ENCODE results near the gene GALM.
"Not testable (repeated sequence)": the region's sequence is repeated elsewhere in the genome, so short reads cannot be mapped to it uniquely, and the experiment has no call there.

The GALM gene

GRCh38 chr2:38706846-38707345 lies 41.0 kb downstream of the GALM start:
- Histone ChIP-seq H3K9ac (ENCODE audit: low read depth, low read length) (no peak overlapping the region), H3K4me1 (ENCODE audit: insufficient read depth, low read length) (0 out of 2 replicates have a peak, but pooled peaks cover 3% of the 10 kb centered on the region), H3K36me3 (ENCODE audit: insufficient read depth, low read depth, low read length) (peaks cover 3% of the 10 kb centered on the region; the same call in 1 of the 2 replicates), H3K9me3 (ENCODE audit: insufficient read depth, low read depth, low read length) (no peaks in the 10 kb centered on the region), H3K4me3 (ENCODE audit: low read length) (no peak overlapping the region), H3K27ac (ENCODE audit: low read length) (no peak overlapping the region), H3K27me3 (ENCODE audit: insufficient read depth, low read length) (no peaks in the 10 kb centered on the region)

- not testable (repeated sequence) for H3K36me3 ChIP-seq (ENCODE audit: insufficient read depth, low read depth, low read length); H3K4me1 ChIP-seq (ENCODE audit: insufficient read depth, low read length); H3K27ac ChIP-seq (ENCODE audit: low read length)
Observed at GRCh38 chr2:38708491-38708890, 42.6 kb downstream of the GALM start.

GRCh38 chr2:38708900-38709566 lies 43.1 kb downstream of the GALM start:
- no peak overlapping the region for H3K9ac ChIP-seq (ENCODE audit: low read depth, low read length)
- peak overlapping the region; percentile 28 for H3K27ac ChIP-seq (ENCODE audit: low read length)
- H3K4me3 ChIP-seq (ENCODE audit: low read length): no peak overlapping the region
- H3K36me3 ChIP-seq (ENCODE audit: insufficient read depth, low read depth, low read length): peaks cover 3% of the 10 kb centered on the region; the same call in 1 of the 2 replicates
- H3K9me3 ChIP-seq (ENCODE audit: insufficient read depth, low read depth, low read length): no peaks in the 10 kb centered on the region
- 0 out of 2 replicates have a peak, but pooled peaks cover 3% of the 10 kb centered on the region for H3K4me1 ChIP-seq (ENCODE audit: insufficient read depth, low read length)
- H3K27me3 ChIP-seq (ENCODE audit: insufficient read depth, low read length): no peaks in the 10 kb centered on the region

More at GRCh38 chr2:38708491-38708890, 42.6 kb downstream of the GALM start:
- not testable (repeated sequence) for H3K9ac ChIP-seq (ENCODE audit: low read depth, low read length); H3K9me3 ChIP-seq (ENCODE audit: insufficient read depth, low read depth, low read length); H3K27me3 ChIP-seq (ENCODE audit: insufficient read depth, low read length); H3K4me3 ChIP-seq (ENCODE audit: low read length)

GRCh38 chr2:38709567-38710194 lies 43.8 kb downstream of the GALM start:
- no peak overlapping the region for H3K4me3 ChIP-seq (ENCODE audit: low read length)

GRCh38 chr2:38711558-38711957 lies 45.6 kb downstream of the GALM start:
- Histone ChIP-seq H3K27me3 (ENCODE audit: insufficient read depth, low read length) (no peaks in the 10 kb centered on the region), H3K36me3 (ENCODE audit: insufficient read depth, low read depth, low read length) (peaks cover 3% of the 10 kb centered on the region; the same call in 1 of the 2 replicates), H3K9me3 (ENCODE audit: insufficient read depth, low read depth, low read length) (no peaks in the 10 kb centered on the region), H3K4me1 (ENCODE audit: insufficient read depth, low read length) (0 out of 2 replicates have a peak, but pooled peaks cover 3% of the 10 kb centered on the region), H3K4me3 (ENCODE audit: low read length) (no peak overlapping the region), H3K9ac (ENCODE audit: low read depth, low read length) (no peak overlapping the region), H3K27ac (ENCODE audit: low read length) (no peak overlapping the region)

More at GRCh38 chr2:38709567-38710194, 43.8 kb downstream of the GALM start:
- H3K27me3 ChIP-seq (ENCODE audit: insufficient read depth, low read length): no peaks in the 10 kb centered on the region
- no peak overlapping the region for H3K9ac ChIP-seq (ENCODE audit: low read depth, low read length)
- H3K27ac ChIP-seq (ENCODE audit: low read length): no peak overlapping the region
- peaks cover 3% of the 10 kb centered on the region; the same call in 1 of the 2 replicates for H3K36me3 ChIP-seq (ENCODE audit: insufficient read depth, low read depth, low read length)
- H3K4me1 ChIP-seq (ENCODE audit: insufficient read depth, low read length): 0 out of 2 replicates have a peak, but pooled peaks cover 3% of the 10 kb centered on the region
- no peaks in the 10 kb centered on the region for H3K9me3 ChIP-seq (ENCODE audit: insufficient read depth, low read depth, low read length)

- no peak overlapping the region for H3K9ac ChIP-seq (ENCODE audit: low read depth, low read length)
Observed at GRCh38 chr2:38712413-38712812, 46.5 kb downstream of the GALM start.

GRCh38 chr2:38712871-38713270 lies 47.0 kb downstream of the GALM start:
- H3K36me3 ChIP-seq (ENCODE audit: insufficient read depth, low read depth, low read length): peaks cover 3% of the 10 kb centered on the region; the same call in 1 of the 2 replicates
- no peak overlapping the region for H3K4me3 ChIP-seq (ENCODE audit: low read length)
- no peaks in the 10 kb centered on the region for H3K27me3 ChIP-seq (ENCODE audit: insufficient read depth, low read length)
- H3K9ac ChIP-seq (ENCODE audit: low read depth, low read length): no peak overlapping the region
- H3K4me1 ChIP-seq (ENCODE audit: insufficient read depth, low read length): 0 out of 2 replicates have a peak, but pooled peaks cover 3% of the 10 kb centered on the region
- no peaks in the 10 kb centered on the region for H3K9me3 ChIP-seq (ENCODE audit: insufficient read depth, low read depth, low read length)
- H3K27ac ChIP-seq (ENCODE audit: low read length): no peak overlapping the region

More at GRCh38 chr2:38712413-38712812, 46.5 kb downstream of the GALM start:
- Histone ChIP-seq H3K9me3 (ENCODE audit: insufficient read depth, low read depth, low read length) (no peaks in the 10 kb centered on the region), H3K4me1 (ENCODE audit: insufficient read depth, low read length) (0 out of 2 replicates have a peak, but pooled peaks cover 3% of the 10 kb centered on the region), H3K4me3 (ENCODE audit: low read length) (no peak overlapping the region), H3K27ac (ENCODE audit: low read length) (no peak overlapping the region), H3K27me3 (ENCODE audit: insufficient read depth, low read length) (no peaks in the 10 kb centered on the region), H3K36me3 (ENCODE audit: insufficient read depth, low read depth, low read length) (peaks cover 3% of the 10 kb centered on the region; the same call in 1 of the 2 replicates)

- peaks cover 3% of the 10 kb centered on the region; the same call in 1 of the 2 replicates for H3K36me3 ChIP-seq (ENCODE audit: insufficient read depth, low read depth, low read length)
- H3K4me1 ChIP-seq (ENCODE audit: insufficient read depth, low read length): 0 out of 2 replicates have a peak, but pooled peaks cover 3% of the 10 kb centered on the region
- H3K4me3 ChIP-seq (ENCODE audit: low read length): no peak overlapping the region
- no peaks in the 10 kb centered on the region for H3K9me3 ChIP-seq (ENCODE audit: insufficient read depth, low read depth, low read length)
- H3K9ac ChIP-seq (ENCODE audit: low read depth, low read length): no peak overlapping the region
- H3K27ac ChIP-seq (ENCODE audit: low read length): no peak overlapping the region
- H3K27me3 ChIP-seq (ENCODE audit: insufficient read depth, low read length): no peaks in the 10 kb centered on the region
Observed at GRCh38 chr2:38713338-38713737, 47.4 kb downstream of the GALM start.

GRCh38 chr2:38714941-38715340 lies 49.0 kb downstream of the GALM start:
- not testable (repeated sequence) for H3K9ac ChIP-seq (ENCODE audit: low read depth, low read length); H3K4me1 ChIP-seq (ENCODE audit: insufficient read depth, low read length); H3K27ac ChIP-seq (ENCODE audit: low read length); H3K9me3 ChIP-seq (ENCODE audit: insufficient read depth, low read depth, low read length); H3K4me3 ChIP-seq (ENCODE audit: low read length); H3K36me3 ChIP-seq (ENCODE audit: insufficient read depth, low read depth, low read length); H3K27me3 ChIP-seq (ENCODE audit: insufficient read depth, low read length)

- no peak overlapping the region for H3K4me3 ChIP-seq (ENCODE audit: low read length)
- H3K9ac ChIP-seq (ENCODE audit: low read depth, low read length): no peak overlapping the region
- no peaks in the 10 kb centered on the region for H3K9me3 ChIP-seq (ENCODE audit: insufficient read depth, low read depth, low read length)
- no peaks in the 10 kb centered on the region for H3K27me3 ChIP-seq (ENCODE audit: insufficient read depth, low read length)
- H3K4me1 ChIP-seq (ENCODE audit: insufficient read depth, low read length): no peaks in the 10 kb centered on the region
- H3K27ac ChIP-seq (ENCODE audit: low read length): no peak overlapping the region
- H3K36me3 ChIP-seq (ENCODE audit: insufficient read depth, low read depth, low read length): peaks cover 3% of the 10 kb centered on the region; the same call in 1 of the 2 replicates
Observed at GRCh38 chr2:38716185-38716584, 50.3 kb downstream of the GALM start.

GRCh38 chr2:38718601-38719000 lies 52.7 kb downstream of the GALM start:
- no peaks in the 10 kb centered on the region for H3K9me3 ChIP-seq (ENCODE audit: insufficient read depth, low read depth, low read length)
- H3K36me3 ChIP-seq (ENCODE audit: insufficient read depth, low read depth, low read length): no peaks in the 10 kb centered on the region
- H3K4me3 ChIP-seq (ENCODE audit: low read length): no peak overlapping the region
- H3K27me3 ChIP-seq (ENCODE audit: insufficient read depth, low read length): no peaks in the 10 kb centered on the region
- no peak overlapping the region for H3K27ac ChIP-seq (ENCODE audit: low read length)
- H3K4me1 ChIP-seq (ENCODE audit: insufficient read depth, low read length): no peaks in the 10 kb centered on the region
- no peak overlapping the region for H3K9ac ChIP-seq (ENCODE audit: low read depth, low read length)
